Natural killer cell (primary cell): ENCODE results near the gene CAPN9. TPM values are rescaled to one million over a fixed set of nuclear protein-coding genes. Genes with fewer than 3 reads are reported as not detected.

ENCODE experiments used
- ATAC-seq, 3 donors: fragments of 150-1000 bp in 2 of 3; fragments of 200-7000 bp in 1 of 3; cut with Tn5 transposase; 1 replicate in 1 of 3; 2 replicates in 2 of 3; pipeline ENCODE4 v1.10.0; 2021; ENCODE audit warnings: mild to moderate bottlenecking in 2 of 3, moderate library complexity in 2 of 3
- DNase-seq, 2 donors: peaks; one replicate each; pipeline versions ENCODE4 v3.0.0 to v3.0.0-alpha.2; 2013 to 2021; ENCODE audit warnings: mixed read lengths in 1 of 2
- H3K27ac ChIP-seq: one replicate; pipeline ENCODE4 v1.5.1; 2013; ENCODE audit warnings: mild to moderate bottlenecking, low read length
- H3K27me3 ChIP-seq: one replicate; pipeline ENCODE4 v1.6.1; 2013; ENCODE audit warnings: low read length; ENCODE audit not compliant: control insufficient read depth, insufficient read depth
- H3K36me3 ChIP-seq: one replicate; pipeline ENCODE4 v1.6.1; 2013; ENCODE audit warnings: low read length; ENCODE audit not compliant: control insufficient read depth, insufficient read depth
- H3K4me1 ChIP-seq: one replicate; pipeline ENCODE4 v1.6.1; 2013; ENCODE audit warnings: low read length; ENCODE audit not compliant: control insufficient read depth, insufficient read depth
- H3K4me3 ChIP-seq: one replicate; pipeline ENCODE4 v1.5.1; 2013; ENCODE audit warnings: low read length
- H3K9me3 ChIP-seq: one replicate; pipeline ENCODE4 v1.6.1; 2013; ENCODE audit warnings: low read length; ENCODE audit not compliant: control insufficient read depth, insufficient read depth
- H3K27ac Mint-ChIP-seq, 2 donors: one replicate each; pipeline ENCODE4 v1.8.0; 2022; ENCODE audit warnings: mild to moderate bottlenecking in 2 of 2, mixed read lengths in 2 of 2, moderate library complexity in 1 of 2
- H3K27me3 Mint-ChIP-seq, 2 donors: one replicate each; pipeline ENCODE4 v1.8.0; 2022; ENCODE audit warnings: low read depth in 2 of 2, mixed read lengths in 2 of 2
- H3K36me3 Mint-ChIP-seq: one replicate; pipeline ENCODE4 v1.8.0; 2022; ENCODE audit warnings: mixed read lengths
- H3K4me1 Mint-ChIP-seq, 2 donors: one replicate each; pipeline ENCODE4 v1.8.0; 2022; ENCODE audit warnings: mixed read lengths in 2 of 2
- H3K4me3 Mint-ChIP-seq: one replicate; pipeline ENCODE4 v1.8.0; 2022; ENCODE audit warnings: mild to moderate bottlenecking, moderate library complexity, mixed read lengths
- H3K9me3 Mint-ChIP-seq, 2 donors: one replicate each; pipeline ENCODE4 v1.8.0; 2022; ENCODE audit warnings: mixed read lengths in 2 of 2
- WGBS: methylation state at CpG from one replicate; pipeline ENCODE4 v1.1.7; 2013; ENCODE audit warnings: missing lambda C conversion rate; ENCODE audit not compliant: insufficient coverage; 5-methylcytosine and 5-hydroxymethylcytosine counted together
- intact Hi-C: fragments of 100-400 bp; cut with micrococcal nuclease; formaldehyde crosslinking; loops from one replicate; pipeline ENCODE4 v1.14.2; 2022
- total RNA-seq, 4 donors: library from RNA; stranded (reverse); fragments of 120-200 nt in 1 of 4; gene quantifications; one replicate each; pipeline versions ENCODE4 v1.2.3 to v1.2.4, GENCODE V29; 2013 to 2022
- TF ChIP-seq, protein P1 (sequence below): fragments of 200-600 bp; IDR thresholded peaks from one replicate; pipeline ENCODE4 v1.8.0; 2022; ENCODE audit warnings: antibody characterized with exemption

CAPN9 gene
- total RNA-seq, 3 donors from 2014 or later (not counting 1 experiment from before 2014, with no cell fraction given) = not detected

DNA sequence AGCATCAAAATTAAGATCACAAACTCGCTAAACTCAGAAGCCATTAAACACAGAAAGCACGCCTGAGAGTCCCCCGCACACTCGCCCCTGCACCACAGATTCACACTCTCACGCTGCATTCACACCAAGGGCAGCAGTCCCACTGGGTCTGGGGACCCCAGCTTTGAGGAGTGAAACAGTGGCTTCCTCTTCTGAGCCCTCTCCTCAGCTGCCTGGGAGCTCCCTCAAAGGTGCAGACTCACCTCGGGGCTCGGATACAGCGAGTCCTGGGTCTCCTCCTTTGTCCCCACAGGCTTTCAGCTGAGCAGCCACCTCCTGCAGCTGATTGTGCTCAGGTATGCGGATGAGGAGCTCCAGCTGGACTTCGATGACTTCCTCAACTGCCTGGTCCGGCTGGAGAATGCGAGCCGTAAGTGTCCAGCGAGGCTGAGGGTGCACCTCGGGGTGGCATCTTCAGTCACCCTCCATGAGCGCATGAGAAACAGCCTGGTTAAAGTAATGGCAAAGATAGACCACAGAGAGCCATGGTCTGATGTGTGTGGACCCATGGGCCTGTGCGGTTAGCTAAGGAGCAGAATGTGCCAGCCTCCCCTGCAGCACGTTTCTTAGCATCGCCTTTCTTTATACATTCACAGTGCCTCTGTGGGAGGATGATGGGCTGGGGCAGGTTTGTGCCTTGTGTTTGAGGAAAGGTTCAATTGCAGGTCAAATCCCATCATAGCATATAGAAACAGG lies 47.9 kb downstream of the CAPN9 start:
- Mint-ChIP-seq H3K27me3 (peaks cover 10 to 17% of the 10 kb centered on the region in 2 donors), H3K36me3 (no peaks in the 10 kb centered on the region), H3K9me3 (no peaks in the 10 kb centered on the region), H3K4me3 (no peak overlapping the region), H3K4me1 (no peaks in the 10 kb centered on the region), H3K27ac (no peak overlapping the region)
- TF ChIP-seq, protein P1, sequence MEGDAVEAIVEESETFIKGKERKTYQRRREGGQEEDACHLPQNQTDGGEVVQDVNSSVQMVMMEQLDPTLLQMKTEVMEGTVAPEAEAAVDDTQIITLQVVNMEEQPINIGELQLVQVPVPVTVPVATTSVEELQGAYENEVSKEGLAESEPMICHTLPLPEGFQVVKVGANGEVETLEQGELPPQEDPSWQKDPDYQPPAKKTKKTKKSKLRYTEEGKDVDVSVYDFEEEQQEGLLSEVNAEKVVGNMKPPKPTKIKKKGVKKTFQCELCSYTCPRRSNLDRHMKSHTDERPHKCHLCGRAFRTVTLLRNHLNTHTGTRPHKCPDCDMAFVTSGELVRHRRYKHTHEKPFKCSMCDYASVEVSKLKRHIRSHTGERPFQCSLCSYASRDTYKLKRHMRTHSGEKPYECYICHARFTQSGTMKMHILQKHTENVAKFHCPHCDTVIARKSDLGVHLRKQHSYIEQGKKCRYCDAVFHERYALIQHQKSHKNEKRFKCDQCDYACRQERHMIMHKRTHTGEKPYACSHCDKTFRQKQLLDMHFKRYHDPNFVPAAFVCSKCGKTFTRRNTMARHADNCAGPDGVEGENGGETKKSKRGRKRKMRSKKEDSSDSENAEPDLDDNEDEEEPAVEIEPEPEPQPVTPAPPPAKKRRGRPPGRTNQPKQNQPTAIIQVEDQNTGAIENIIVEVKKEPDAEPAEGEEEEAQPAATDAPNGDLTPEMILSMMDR = no peak
- intact Hi-C loops = no loop called here
- no peaks in the 10 kb centered on the region for H3K36me3 ChIP-seq
- H3K9me3 ChIP-seq = no peaks in the 10 kb centered on the region
- H3K4me1 ChIP-seq = peaks cover 3% of the 10 kb centered on the region
- H3K4me3 ChIP-seq = no peak overlapping the region
- no peaks in the 10 kb centered on the region for H3K27me3 ChIP-seq
- DNase-seq (no peak), ATAC-seq (no peak)
- WGBS = 87% methylated on average over 19 of the region's 19 CpGs
- no peak overlapping the region for H3K27ac ChIP-seq

DNA sequence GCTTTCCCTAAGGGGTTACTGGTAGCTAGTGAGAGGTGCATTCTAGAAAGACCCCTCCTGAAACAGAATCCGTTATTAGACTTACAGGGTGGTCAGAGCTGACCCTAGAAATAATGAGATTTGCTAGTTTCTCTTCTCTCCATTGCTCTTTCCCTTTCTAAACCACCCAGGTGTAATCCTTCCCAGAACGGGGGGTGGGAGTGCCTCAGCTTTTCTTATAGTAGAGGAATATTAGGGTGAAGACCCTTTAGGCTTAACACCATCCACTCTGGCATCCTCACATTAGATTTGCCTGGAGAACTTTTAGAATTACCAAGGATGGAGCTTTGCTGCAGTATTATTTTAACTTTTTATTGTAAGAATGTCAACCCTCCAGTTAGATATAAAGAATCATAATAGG lies 49.4 kb downstream of the CAPN9 start:
- Mint-ChIP-seq H3K27me3 (peaks cover 16 to 21% of the 10 kb centered on the region in 2 donors), H3K4me1 (no peaks in the 10 kb centered on the region), H3K4me3 (no peak overlapping the region), H3K36me3 (no peaks in the 10 kb centered on the region), H3K27ac (no peak overlapping the region), H3K9me3 (no peaks in the 10 kb centered on the region)
- TF ChIP-seq, protein P1 = no peak
- ATAC-seq (no peak), DNase-seq (no peak)
- Histone ChIP-seq H3K4me3 (no peak overlapping the region), H3K9me3 (no peaks in the 10 kb centered on the region), H3K4me1 (peaks cover 3% of the 10 kb centered on the region), H3K27ac (no peak overlapping the region), H3K36me3 (no peaks in the 10 kb centered on the region), H3K27me3 (no peaks in the 10 kb centered on the region)
- intact Hi-C loops = no loop called here
- WGBS = no CpG with 5 or more reads among the region's 2 CpGs

DNA sequence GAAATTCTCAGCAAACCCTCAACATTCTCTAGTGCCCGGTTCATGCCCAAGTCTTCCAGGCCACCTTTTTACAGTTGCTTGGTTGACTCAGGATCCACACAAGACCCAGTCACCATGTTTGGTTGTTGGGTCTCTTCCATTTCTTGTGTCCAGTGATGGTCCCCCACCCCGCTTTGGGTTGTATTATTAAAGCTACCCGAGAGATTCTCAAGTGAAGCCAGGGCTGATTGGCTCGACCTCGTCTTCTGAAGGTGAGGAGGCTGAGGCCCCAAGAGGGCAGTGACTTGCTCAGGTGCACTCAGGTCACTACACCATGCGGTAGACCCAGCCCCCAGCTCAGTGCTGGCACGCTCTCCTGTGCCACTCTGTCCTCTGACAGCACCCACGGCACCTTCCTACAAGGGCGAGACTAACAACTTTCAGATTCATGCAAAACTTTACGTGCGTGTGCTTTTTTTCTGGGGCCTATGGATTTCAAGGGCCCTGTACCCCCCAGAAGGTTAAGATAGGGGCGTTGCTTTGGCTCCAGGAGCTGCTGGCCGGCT lies 50.3 kb downstream of the CAPN9 start:
- no peaks in the 10 kb centered on the region for H3K36me3 Mint-ChIP-seq
- Histone ChIP-seq H3K9me3 (no peaks in the 10 kb centered on the region), H3K4me1 (no peaks in the 10 kb centered on the region), H3K27me3 (no peaks in the 10 kb centered on the region), H3K4me3 (no peak overlapping the region), H3K36me3 (no peaks in the 10 kb centered on the region), H3K27ac (no peak overlapping the region)
- WGBS = 80% methylated on average over 13 of the region's 13 CpGs
- intact Hi-C loops = no loop called here
- peaks cover 18 to 27% of the 10 kb centered on the region in 2 donors for H3K27me3 Mint-ChIP-seq
- no peak overlapping the region for H3K4me3 Mint-ChIP-seq
- H3K4me1 Mint-ChIP-seq = no peaks in the 10 kb centered on the region
- no peak for ATAC-seq
- TF ChIP-seq, protein P1 = no peak
- no peak for DNase-seq
- no peak overlapping the region for H3K27ac Mint-ChIP-seq
- no peaks in the 10 kb centered on the region for H3K9me3 Mint-ChIP-seq
